Thoracic aorta (tissue), 2 donors: ENCODE results near the gene CUEDC1. TPM values are rescaled to one million over a fixed set of nuclear protein-coding genes. Genes with fewer than 3 reads are reported as not detected.

Experiments used
- ATAC-seq: fragments of 150-250 bp; one replicate; pipeline ENCODE4 v1.8.0; 2017; ENCODE audit warnings: low read depth; ENCODE audit not compliant: insufficient number of reproducible peaks, low FRiP score
- DNase-seq: peaks from one replicate; pipeline ENCODE4 v3.0.0-alpha.2; 2020; ENCODE audit warnings: low spot score
- H3K27ac ChIP-seq, 2 donors: fragments of 200-600 bp; sonication (generic); 1 replicate in 1 of 2; 2 replicates in 1 of 2; pipeline ENCODE4 v1.5.1; 2016; ENCODE audit warnings: mild to moderate bottlenecking in 2 of 2, moderate library complexity in 2 of 2
- H3K27me3 ChIP-seq: fragments of 200-600 bp; sonication (generic); replicated peaks from 2 replicates; pipeline ENCODE4 v1.6.0; 2016; ENCODE audit warnings: mild to moderate bottlenecking; ENCODE audit not compliant: insufficient read depth
- H3K36me3 ChIP-seq: fragments of 200-600 bp; sonication (generic); one replicate; pipeline ENCODE4 v1.5.1; 2016
- H3K4me1 ChIP-seq, 2 donors: fragments of 200-600 bp; sonication (generic); 1 replicate in 1 of 2; 2 replicates in 1 of 2; pipeline versions ENCODE4 v1.5.1 to v1.6.0; 2016; ENCODE audit warnings: low read depth in 2 of 2, mild to moderate bottlenecking in 1 of 2; ENCODE audit not compliant: control insufficient read depth in 1 of 2
- H3K4me3 ChIP-seq: fragments of 200-600 bp; sonication (generic); 2 replicates; pipeline ENCODE4 v1.5.1; 2016; ENCODE audit warnings: mild to moderate bottlenecking
- H3K9me3 ChIP-seq: fragments of 200-600 bp; sonication (generic); 2 replicates; pipeline ENCODE4 v1.5.1; 2016
- CTCF ChIP-seq: fragments of 200-600 bp; sonication (generic); IDR thresholded peaks from one replicate; pipeline ENCODE4 v1.5.1; 2019; ENCODE audit warnings: antibody characterized with exemption
- total RNA-seq, 2 donors: library from RNA; depleted of rRNA; stranded (reverse); fragments of >200 nt; gene quantifications; one replicate each; pipeline versions ENCODE4 v1.1.0 to v1.2.3, GENCODE V29; 2016

The CUEDC1 gene
- total RNA-seq, 2 donors from 2014 or later: 32.7 to 93.1 TPM

GRCh38 chr17:57866319-57866718, 88.9 kb downstream of the CUEDC1 start:
- no peaks in the 10 kb centered on the region for H3K9me3 ChIP-seq
- peaks cover 29 to 52% of the 10 kb centered on the region in 2 donors for H3K4me1 ChIP-seq
- peak overlapping the region; percentile 82 to 94 for H3K27ac ChIP-seq
- H3K36me3 ChIP-seq: peaks cover 3% of the 10 kb centered on the region
- no peak for TF ChIP-seq CTCF
- no peak for ATAC-seq
- no peak for DNase-seq
- H3K27me3 ChIP-seq: no peaks in the 10 kb centered on the region
- no peak overlapping the region for H3K4me3 ChIP-seq

GRCh38 chr17:57864273-57864672, 90.9 kb downstream of the CUEDC1 start:
- TF ChIP-seq CTCF: no peak
- Histone ChIP-seq H3K27me3 (no peaks in the 10 kb centered on the region), H3K27ac (no peak overlapping the region), H3K4me3 (no peak overlapping the region), H3K4me1 (peaks cover 38 to 57% of the 10 kb centered on the region in 2 donors), H3K9me3 (no peaks in the 10 kb centered on the region), H3K36me3 (peaks cover 3% of the 10 kb centered on the region)
- DNase-seq (no peak), ATAC-seq (no peak)

DNA sequence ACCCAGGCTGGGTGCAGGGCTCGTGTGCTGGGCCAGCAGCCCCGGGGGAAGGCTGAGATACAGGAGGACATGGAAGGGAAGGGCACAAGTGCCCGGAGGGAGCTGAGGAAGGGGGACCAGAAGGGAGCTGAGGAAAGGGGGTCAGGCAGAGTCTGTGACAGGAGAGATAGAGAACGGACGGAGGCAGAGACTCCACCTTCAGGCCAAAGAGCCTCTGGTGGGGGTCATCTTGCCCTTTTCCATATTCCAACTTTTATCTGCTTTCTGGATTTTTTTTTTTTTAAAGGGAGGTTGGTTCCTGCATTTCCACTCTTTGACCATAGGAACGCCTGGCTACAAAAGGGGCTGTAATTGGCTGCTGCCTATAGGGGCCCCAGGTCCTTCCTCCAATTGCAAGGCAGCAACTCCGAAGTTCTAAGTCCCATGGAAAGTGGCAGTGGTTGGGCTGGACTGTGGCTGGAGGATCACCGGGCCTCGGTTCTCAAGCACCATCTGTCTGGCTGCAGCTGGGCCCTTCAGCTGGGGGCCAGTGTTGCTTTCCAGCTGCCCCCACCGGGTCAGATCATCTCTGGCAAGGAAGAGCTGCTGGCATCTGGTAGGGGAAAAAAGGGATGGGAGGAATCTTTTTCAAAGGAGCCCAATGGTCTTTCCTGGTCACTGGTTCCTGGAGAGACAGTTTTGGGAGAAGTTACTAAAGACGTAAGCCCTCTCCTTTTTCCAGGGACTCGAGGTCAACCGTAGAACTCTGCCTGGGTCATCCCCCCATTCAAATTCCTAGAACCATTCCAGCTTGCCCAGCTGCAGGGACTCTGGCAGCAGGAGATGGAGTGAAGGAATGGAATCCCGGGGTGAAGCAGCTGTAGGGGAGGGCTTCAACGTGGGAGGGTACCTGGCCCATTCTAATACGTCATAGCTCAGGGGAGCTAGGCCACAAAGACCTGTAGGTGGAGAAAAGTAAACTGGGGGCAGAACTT, 92.2 kb downstream of the CUEDC1 start:
- H3K27ac ChIP-seq: peak overlapping the region; percentile 80 to 87
- no peak for ATAC-seq
- H3K27me3 ChIP-seq: no peaks in the 10 kb centered on the region
- DNase-seq: no peak
- H3K4me1 ChIP-seq: peaks cover 30 to 49% of the 10 kb centered on the region in 2 donors
- no peak overlapping the region for H3K4me3 ChIP-seq
- TF ChIP-seq CTCF: no peak
- H3K9me3 ChIP-seq: no peaks in the 10 kb centered on the region
- peaks cover 3% of the 10 kb centered on the region for H3K36me3 ChIP-seq

- H3K9me3 ChIP-seq: no peaks in the 10 kb centered on the region
- peak; percentile 41 for DNase-seq
- no peaks in the 10 kb centered on the region for H3K27me3 ChIP-seq
- ATAC-seq: peak; percentile 22
- TF ChIP-seq CTCF: no peak
- H3K4me1 ChIP-seq: peaks cover 22 to 41% of the 10 kb centered on the region in 2 donors
- H3K4me3 ChIP-seq: peak overlapping the region; percentile 74
- peaks cover 3% of the 10 kb centered on the region for H3K36me3 ChIP-seq
- H3K27ac ChIP-seq: peak overlapping the region; percentile 80 to 87
Measured at GRCh38 chr17:57861790-57862693, 93.2 kb downstream of the CUEDC1 start.
